GM18861 (cell line): ENCODE measurements around the gene RUVBL2.

Source experiments
- ATAC-seq: cut with Tn5 transposase; IDR thresholded peaks from one replicate; pipeline ENCODE4 v1.9.1; 2021; ENCODE audit not compliant: unreplicated experiment

The RUVBL2 gene

DNA sequence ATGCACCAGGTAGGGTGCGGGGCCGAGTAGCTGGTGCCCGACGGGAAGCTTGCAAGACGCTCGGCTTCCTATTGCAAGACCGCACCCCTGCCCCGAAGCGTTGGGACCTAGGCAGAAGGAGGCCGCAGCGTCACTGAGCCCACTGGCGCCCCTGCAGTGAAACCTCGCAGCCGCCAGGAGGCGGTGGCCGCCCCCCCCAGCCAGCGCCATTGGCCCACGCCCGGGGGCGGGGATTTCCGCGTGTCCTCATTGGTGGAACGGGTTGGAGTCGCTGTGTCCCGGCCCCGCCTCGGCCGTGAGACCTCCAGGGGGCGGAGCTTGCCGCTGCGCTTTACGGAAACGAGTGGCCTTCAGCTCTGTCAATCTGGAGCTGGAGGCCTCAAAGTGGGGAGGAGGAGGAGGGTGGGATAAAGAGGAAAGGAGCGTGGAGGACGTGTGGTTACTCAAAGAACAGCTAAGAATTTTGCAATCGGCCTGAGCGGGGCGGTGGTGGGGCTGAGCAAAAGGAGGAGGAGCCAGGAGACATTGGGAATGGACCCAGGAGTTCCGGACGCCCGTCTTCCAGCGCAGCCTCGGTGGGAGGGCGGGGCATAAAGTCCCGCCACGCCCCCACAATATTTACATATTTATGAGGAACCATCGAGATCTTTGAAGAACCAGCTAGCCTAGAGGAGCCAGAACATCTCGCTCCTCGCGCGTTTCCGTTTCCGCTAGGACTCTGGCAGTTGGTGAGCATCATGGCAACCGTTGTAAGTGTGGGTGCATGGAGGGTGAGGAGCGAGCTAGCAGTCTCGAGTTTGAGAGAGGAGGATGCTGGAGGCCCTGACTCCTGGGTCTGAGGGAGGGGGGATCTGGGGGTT is at the start of gene RUVBL2, which contains the start of gene GYS1:
Gene RUVBL2, plus strand, starts transcription at position 713 of the 860 bp plus-strand sequence. Its CDS starts 25 bp downstream, at position 738.
Gene GYS1, minus strand, starts transcription at position 135 of the 860 bp plus-strand sequence. CDS start 197 bp downstream, outside the sequence.
- peak; percentile 83 for ATAC-seq

DNA sequence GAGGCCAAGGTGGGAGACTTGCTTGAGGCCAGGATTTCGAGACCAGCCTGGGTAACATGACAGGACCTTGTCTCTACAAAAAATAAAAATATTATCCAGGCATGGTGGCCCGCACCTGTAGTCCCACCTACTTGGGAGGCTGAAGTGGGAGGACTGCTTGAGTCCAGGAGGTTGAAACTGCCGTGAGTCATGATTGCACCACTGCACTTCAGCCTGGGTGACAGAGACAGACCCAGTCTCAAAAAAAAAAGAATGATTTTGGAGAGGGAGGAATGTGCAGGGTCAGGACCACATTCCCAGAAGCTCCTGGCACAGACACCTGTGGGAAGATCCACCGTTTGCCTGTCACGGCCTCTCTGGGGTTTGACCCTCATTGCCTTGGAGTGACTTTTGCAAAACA is 48.3 kb upstream of the RUVBL2 start:
- ATAC-seq = no peak

DNA sequence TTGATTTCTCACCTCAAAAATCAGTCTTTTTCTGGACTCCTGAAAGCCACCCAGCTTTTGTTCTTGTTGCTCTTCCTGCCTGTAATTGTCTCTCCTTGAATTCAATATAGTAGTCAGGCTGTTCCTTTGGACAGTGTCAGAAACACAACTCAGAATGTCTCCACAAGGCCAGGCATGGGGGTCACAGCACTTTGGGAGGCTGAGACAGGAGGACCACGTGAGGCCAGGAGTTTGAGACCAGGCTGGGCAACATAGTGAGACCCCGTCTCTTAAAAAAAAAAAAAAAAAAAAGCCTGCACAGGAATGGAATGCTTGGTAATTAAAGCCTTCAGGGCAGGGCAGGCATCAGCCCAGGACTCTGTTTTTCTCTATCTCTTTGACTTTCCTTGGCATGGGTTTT is 47.9 kb upstream of the RUVBL2 start:
- no peak for ATAC-seq

- ATAC-seq = no peak
Measured at GRCh38 chr19:48946463-48947257, 47.0 kb upstream of the RUVBL2 start.

DNA sequence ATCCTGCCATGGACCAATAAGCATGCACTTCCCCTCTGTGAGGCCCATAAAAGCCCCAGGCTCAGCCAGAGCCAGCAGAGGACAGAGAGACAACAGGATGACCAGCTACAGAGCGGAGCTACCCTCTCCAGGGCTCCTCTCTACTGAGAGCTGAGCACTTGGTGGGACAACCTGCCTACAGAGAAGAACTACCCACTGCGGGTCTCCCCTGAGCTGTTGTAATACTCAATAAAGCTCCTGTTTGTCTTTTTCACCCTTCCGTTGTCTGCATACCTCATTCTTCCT is 46.5 kb upstream of the RUVBL2 start:
- no peak for ATAC-seq

DNA sequence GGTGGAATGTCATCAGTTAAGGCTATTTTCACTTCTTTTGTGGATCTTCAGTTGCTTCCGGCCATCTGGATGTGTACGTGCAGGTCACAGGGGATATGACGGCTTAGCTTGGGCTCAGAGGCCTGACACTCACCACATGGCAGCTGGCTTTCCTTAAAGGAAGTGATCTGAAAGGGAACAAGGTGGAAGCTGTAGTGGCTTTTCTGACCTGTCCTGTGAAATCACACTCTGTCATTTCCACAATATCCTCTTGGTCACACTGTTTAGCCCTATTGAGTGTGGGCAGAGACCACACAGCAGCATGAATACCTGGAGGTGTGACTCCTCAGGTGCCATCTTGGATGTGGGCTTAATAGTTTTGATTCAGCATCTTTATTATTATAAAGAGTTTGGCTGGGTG is 43.5 kb upstream of the RUVBL2 start:
- ATAC-seq = no peak

DNA sequence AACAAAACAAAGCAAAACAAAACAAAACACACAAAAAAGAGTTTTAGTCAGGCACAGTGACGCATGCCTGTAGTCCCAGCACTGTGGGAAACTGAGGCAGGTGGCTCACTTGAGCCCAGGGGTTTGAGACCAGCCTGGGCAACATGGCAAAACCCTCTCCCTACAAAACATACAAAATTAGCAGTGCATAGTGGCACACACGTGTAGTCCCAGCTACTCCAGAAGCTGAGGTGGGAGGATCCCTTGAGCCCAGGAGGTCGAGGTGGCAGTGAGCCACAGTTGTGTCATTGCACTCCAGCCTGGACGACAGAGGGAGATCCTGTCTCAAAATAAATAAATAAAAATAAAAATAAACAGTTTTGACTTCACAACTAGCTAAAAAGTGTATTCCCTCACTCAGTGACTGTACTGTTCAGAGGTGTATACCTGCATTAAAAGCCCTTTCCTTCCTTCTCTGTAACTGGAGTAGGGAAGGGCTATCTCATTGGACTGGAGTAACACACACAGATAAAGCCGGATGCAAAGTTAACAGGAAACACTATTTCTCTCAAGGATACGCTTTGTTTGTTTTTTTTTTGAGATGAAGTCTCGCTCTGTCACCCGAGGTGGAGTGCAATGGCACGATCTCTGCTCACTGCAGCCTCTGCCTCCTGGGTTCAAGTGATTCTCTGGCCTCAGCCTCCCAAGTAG is 42.7 kb upstream of the RUVBL2 start:
- no peak for ATAC-seq

DNA sequence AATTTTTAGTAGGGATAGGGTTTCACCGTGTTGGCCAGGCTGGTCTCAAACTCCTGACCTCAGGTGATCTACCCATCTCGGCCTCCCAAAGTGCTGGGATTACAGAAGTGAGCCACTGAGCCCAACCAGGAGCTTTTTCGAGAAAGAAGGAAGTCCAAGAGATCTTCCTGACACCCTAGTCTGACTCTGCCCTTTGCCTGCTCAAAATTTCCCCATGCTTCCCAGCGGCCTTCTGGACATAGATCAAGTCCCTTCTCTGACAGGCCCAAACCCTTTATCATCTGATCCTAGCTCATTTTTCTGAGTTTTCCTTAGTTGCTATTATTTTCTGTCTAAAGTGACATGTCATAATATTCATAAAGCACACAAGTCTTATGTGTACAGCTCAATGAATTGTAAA is 40.5 kb upstream of the RUVBL2 start:
- no peak for ATAC-seq

DNA sequence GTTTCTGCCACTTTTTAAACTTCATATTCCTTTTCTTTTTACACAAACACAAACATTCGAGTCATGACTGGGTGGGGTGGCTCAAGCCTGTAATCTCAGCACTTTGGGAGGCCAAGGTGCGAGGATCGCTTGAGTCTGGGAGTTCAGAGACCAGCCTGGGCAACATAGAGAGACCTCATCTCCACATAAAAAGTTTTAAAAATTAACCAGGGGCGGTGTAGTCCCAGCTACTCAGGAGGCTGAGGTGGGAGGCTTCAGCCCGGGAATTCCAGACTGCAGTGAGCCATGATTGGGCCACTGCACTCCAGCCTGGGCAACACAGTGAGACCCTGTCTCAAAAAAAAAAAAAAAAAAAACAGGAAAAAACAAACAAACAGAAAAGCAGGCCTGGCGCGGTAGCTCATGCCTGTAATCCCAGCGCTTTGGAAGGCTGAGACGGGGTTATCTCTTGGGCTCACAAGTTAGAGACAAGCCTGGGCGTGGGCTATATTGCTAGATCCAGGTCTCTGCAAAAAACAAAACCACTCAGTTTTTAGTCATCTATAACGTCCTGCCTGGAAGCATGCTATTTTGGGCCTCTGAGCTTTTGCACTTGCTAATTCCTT is 39.6 kb upstream of the RUVBL2 start:
- ATAC-seq = no peak

DNA sequence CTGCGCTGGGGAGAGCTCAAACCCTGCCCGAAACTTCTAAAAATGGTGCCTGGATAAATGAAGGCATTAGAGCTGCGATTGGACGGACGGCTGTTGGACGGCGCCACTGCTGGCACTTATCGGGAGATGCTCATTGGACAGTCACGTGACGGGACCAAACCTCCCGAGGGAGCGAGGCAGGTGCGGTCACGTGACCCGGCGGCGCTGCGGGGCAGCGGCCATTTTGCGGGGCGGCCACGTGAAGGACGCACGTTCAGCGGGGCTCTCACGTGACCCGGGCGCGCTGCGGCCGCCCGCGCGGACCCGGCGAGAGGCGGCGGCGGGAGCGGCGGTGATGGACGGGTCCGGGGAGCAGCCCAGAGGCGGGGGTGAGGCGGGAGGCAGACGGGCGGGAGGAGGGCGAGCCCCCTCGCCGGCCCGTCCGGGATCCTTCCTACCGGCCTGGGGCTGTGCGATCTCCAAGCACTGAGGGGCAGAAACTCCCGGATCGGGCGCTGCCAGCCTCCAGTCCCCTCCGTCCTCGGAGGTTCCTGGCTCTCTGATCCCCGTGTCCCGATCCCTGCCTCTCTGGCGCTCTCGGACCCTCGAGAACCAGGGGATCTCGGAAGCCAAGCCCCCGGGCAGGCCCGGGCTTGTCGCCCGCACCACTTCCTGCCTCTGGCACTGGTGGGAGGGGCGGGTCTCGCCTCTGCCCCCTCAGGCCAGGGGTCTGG is 38.9 kb upstream of the RUVBL2 start, which contains the start of gene BAX:
Gene BAX, plus strand, starts transcription at position 281 of the 713 bp plus-strand sequence. Its CDS starts 54 bp downstream, at position 335.
- peak; percentile 83 for ATAC-seq

GRCh38 chr19:48955308-48955958 is 38.3 kb upstream of the RUVBL2 start:
- ATAC-seq = no peak

- ATAC-seq = no peak
Measured at GRCh38 chr19:48958006-48958405, 35.7 kb upstream of the RUVBL2 start.

GRCh38 chr19:48959341-48960239 is 34.1 kb upstream of the RUVBL2 start:
- no peak for ATAC-seq

GRCh38 chr19:48961051-48961649 is 32.5 kb upstream of the RUVBL2 start:
- no peak for ATAC-seq

DNA sequence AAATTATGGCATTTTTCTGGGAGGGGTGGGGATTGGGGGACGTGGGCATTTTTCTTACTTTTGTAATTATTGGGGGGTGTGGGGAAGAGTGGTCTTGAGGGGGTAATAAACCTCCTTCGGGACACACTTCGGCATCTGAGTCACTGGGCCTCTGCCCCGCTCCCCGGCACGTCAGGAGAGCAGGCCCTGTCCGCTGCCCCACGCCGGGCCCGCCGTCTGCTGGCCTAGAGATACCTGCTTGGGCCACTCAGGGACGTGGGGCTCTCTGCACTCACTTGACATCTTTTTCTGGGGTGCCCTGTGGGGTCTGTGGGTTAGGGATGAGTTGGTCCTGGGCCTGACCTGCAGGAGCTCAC is 32.0 kb upstream of the RUVBL2 start:
- ATAC-seq = no peak

DNA sequence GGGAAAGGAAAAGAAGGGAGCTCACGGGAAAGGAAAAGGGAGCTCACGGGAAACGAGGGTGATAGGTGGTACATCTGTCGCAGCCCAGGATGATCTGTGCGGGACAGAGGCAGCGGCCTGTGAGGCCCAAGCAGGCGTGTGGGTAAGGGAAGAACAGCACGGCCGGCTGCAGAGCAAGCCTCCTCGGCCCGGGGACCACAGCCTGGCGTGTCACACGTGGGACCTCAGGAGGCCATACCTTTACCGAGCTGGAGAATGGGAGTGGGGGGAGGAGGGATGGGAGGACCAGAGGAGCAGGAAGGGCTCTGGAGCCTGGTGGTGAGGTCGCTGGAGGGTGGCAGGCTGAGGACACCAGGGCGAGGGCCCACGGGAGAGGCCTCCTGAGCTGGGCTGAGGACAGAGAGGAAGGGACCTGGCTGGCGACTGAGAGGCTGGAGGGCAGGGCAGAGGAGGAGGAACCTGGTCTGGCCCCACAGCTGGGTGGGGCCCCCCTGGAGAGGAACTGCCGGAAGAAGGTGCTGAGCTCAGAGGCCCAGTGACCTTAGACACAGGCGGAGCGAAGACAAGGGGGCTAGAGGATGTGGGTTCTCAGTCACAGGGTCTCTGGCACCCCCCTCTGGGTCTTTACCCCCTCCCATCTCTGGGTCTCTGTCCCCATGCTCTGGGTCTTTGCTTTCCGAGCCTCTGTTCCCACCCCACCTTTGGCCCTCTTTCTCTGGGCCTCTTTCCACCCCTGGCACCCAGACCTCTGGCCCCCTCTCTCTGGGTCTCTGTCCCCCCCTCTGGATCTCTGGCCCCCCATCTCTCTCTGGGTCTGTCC is 31.4 kb upstream of the RUVBL2 start:
- ATAC-seq = no peak

DNA sequence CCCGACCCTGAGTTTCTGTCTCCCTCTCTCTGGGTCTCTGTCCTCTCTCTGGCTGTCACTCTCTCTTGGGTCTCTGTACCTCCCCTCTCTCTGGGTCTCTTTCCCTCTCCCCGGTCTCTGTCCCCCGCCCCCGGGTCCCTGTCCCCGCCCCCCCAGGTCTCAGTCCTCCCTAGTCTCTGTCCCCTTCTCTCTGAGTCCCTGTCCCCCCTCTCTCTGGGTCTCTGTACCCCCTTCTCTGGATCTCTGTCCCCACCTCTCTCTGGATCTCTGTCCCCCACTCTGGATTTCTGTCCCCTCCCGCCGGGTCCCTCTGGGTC is 30.9 kb upstream of the RUVBL2 start:
- ATAC-seq = no peak
